HTERT RPE-1 (cell line): ENCODE data around the gene ATF3.
"Not testable (repeated sequence)": the region's sequence is repeated elsewhere in the genome, so short reads cannot be mapped to it uniquely, and the experiment has no call there.

Source experiments
- in situ Hi-C: fragments of 300-500 bp; cut with MboI; formaldehyde crosslinking; loops from 4 replicates; pipeline ENCODE4 v1.14.3; 2020; ENCODE audit warnings: low sequenced_read_pairs

The ATF3 gene

DNA sequence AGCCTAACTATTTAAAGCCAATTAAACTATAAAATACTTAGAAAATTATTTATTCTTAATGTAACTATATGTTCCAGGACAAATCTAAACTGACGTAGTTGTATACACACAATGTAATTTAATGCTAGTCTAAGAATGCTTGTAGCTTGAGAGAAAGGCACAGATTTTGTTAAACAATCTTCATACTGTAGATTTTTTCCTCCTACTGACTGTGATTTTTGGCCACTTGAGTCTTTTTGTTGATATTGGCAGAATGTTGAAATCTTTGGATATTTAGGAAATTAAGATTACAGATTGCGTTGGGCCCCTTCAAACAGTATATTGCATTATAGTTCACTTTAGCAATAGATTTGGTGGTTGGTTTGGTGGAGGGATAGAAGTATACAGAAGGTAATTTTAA lies 40.5 kb downstream of the ATF3 start:
- in situ Hi-C loops, result no loop called here

DNA sequence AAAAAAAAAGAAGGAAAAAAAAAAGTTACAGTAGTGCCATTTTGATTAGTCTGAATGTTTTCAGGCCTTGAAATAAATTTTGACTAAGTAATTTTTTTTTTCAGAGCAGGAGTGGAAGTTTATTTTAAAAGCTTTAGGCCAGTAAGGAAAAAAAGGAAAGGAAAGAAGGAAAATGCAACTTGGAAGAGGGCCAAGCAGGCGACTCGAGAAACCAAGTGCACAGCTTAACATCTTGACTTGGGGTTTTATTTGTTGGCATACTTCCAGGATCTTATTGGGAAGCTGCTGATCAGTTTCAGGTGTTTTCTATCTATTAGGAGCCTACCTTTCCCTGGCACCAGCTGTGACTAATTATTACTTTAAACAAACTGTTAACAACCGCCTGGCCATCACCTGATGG lies 41.7 kb downstream of the ATF3 start:
- in situ Hi-C loops, result no loop called here

DNA sequence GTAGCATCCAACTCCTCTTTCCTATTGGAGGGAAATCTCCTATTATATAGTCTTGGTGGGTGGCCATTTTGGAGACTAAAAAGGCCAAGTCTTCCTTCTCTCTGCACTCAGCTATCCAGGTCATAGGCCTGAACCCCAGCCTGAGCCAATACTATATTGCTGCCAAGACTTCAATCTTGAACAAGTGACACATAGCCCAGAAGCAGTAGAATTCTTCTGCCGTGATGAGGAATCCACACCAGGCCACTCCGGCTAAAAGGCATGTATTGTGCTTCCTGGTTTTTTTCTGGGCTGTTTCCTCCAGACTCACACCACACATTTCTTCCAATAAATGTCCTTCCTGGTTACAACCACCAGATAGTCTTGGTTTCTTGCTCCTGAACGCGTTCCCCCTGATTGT lies 43.0 kb downstream of the ATF3 start:
- in situ Hi-C loops, result no loop called here

DNA sequence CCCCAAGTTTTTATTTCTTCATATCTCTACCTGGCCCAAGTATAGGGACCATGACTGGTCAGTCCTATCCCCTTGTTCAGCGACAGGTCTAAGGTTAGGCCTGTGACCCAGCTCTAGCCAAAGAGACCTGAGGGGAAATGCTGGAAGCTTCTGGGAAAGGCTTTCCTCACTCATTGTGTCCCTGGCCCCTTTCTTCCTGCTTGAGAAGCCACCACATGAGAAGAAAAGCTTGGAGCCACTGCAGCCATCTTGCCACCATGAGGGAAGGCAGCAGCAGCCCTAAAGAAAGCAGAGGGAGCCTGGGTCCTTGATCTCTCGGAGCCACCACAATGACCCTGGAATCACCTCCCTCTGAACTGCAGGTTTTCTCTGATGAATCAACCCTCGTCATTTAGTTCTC lies 43.4 kb downstream of the ATF3 start:
- in situ Hi-C loops, result no loop called here

DNA sequence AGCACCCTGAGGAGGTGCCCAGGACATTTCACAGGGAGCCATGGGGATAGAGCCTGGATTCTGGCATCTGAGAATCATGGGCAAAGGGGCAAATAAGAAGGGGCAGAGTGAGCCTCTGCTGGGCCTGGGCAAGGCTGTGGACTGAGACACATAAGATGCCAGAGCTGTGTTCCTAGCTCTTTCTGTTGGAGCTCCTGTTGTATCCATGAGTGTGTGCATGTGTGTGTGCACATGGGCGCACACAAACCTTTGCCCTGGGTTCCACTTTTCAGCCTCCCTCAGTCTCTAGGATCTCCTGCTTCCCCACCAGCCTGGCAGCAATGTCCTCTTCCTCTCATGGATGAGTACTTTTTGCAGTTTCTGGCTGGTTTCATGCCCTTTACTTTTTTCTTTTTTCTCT lies 44.0 kb downstream of the ATF3 start:
- in situ Hi-C loops, result no loop called here

DNA sequence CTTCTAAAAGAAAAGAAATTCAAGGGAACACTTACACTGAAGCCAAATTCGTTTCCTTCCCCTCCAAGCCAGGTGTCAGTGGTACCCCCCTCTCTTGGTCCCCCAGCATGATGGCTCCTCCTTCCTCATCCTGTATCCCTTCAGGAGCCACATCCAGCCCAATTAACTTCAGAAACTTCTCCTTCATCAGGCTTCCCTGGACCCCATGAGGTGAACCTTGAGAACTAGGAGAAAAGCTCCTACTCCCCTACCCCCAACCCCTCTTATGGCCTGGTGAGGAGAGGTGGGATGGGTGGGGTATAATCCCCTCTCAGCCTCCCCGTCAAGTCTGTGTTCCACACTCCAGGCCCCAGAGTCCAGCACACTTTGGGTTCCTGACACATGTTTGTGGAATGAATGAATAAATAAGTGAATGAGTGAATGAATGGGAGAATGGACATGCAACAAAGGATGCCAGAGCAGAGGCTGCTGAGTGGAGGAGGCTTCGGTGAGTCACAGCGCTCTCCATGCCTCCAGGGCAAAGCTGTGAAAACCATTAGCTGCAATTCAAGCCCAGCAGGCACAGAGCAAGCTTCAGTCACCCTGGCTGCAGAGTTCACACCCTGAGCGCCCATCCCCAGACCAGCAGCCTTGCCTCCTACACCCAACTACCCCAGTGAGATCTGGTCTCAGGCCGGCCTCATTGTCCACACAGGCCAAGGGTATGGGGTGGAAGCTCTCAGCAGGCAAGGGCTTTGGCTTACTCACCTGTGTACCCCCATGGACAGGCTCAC lies 47.3 kb downstream of the ATF3 start:
- in situ Hi-C loops, result no loop called here

DNA sequence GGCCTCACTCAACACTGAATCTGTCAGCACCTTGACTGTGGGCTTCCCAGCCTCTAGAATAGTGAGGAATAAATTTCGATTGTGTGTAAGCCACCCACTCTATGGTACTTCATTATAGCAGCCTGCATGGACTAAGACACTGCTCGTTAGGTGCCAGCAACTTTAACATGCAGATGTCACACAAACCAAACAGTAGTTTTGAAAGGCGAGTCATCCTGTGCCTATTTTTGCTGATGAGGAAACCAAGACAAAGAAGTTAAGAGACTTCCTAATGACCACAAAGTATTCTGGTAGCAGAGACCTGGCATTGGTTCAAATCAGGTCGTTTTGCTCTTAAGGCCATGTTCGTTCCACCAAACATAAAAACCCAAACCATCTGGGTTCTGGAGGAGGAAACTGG lies 48.2 kb downstream of the ATF3 start:
- in situ Hi-C loops, result no loop called here

DNA sequence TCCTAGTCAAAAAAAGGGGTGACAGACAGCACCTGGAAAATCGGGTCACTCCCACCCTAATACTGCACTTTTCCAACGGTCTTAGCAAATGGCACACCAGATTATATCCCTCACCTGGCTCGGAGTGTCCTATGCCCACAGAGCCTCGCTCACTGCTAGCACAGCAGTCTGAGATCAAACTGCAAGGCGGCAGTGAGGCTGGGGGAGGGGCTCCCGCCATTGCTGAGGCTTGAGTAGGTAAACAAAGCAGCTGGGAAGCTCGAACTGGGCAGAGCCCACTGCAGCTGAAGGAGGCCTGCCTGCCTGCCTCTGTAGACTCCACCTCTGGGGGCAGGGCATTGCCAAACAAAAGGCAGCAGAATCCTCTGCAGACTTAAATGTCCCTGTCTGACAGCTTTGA lies 49.7 kb downstream of the ATF3 start:
- in situ Hi-C loops, result not testable (repeated sequence)

DNA sequence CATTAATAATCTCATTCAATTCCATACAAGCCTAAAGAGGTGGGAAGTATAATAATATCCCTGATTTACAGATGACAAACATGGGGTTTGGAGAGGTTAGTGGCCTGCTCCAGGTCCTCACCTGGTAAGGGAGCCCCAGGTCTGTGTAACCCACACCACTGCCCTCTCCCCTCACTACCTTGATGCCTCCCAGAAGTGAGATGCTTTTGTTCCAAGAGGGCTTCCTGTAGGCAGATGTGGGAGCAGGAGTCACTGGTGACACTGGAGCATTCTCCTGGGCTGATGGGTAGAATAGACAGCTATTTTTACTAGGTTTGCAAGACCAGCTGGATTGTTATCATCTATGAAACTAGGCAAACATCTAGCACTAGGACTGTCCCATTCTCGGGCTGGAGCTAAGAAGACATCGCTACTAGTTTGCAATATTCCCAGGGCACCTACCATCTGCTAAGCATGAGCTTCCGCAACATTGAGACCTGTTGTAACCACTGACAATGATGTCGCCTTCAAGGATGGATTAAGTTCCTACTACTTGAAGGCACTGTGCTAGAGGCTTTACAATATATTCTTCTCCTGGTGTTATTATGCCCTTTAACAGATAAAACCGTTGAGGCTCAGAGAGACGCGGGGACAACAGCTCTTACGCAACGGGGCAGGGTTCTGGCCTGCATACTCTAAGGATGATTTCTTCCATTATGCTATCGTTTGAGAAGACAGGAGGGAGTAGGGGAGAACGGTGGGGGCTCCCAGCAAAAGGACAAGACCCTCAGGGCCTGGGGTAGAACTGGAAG lies 56.0 kb downstream of the ATF3 start:
- in situ Hi-C loops, result no loop called here

DNA sequence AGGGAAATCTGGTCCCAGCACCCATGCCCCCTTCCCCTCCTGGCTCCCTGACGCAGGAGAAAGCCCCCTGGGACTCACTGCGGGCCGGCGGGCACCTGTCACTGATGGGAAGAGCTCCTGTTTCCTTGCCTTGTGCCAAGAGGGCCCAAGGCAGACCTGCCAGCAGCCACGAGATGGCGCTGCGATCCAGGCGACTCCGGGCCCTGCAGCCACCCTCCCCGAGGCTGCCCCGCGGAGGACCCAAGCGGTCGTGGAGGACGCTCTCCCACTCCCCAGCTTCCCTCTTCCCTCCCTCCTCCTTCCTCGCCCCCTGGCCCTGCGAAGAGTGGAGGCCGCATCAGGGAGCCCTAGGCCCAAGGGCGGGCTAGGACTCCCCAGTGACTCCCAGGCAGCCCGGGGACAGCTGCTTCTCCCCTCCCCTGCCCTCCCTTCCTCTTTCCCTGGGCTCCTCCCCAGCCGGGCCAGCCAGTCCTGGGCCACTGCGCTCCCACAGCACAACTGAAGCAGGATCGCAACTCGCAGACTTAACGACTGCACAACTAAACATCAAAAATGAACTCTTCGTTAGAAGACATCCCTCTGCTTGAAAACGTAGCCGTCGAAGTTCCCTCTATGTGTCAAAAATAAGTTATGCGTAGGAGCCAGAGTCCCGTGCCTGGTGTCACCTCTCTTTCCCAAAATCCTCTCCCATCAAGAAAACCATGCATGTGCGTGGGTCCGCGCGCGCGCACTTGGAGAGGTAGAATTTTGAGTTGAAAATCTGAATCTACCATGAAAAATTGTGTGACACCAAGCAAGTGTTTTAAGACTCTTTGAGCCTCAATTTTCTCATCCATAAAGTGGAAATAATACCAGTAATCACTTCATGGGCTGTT lies 56.9 kb downstream of the ATF3 start:
- in situ Hi-C loops, result no loop called here

DNA sequence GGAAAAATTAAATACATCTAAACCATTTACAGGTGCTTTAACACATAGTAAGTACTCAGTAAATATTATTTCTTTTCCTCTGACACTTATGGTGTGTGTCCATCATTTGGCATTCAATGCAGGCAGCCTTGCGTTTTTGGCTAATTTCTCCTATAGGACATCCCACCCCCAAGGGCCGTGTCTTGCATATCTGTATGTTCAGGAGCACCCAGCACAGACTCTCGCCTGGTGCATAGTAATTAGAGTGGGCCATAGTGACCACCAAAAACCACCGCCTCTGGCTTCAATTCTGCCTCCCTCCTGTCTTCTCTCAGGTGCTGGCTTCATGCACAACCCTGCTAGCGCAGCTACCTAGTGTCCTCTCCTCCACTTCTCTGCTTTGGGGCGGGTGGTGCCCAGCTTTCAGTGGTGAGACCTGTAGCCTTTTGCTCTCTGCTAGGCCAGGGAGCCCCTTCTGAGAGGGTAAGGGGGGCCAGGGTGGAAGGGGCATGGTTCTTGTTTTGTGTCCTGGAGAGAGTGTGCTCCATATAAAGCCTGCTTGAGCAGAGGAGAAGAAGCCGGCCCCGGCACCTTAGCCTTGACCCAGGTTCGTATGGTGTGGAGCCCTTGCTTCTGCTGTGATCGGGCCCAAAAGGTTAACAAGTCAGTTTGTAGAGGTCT lies 57.7 kb downstream of the ATF3 start:
- in situ Hi-C loops, result no loop called here

DNA sequence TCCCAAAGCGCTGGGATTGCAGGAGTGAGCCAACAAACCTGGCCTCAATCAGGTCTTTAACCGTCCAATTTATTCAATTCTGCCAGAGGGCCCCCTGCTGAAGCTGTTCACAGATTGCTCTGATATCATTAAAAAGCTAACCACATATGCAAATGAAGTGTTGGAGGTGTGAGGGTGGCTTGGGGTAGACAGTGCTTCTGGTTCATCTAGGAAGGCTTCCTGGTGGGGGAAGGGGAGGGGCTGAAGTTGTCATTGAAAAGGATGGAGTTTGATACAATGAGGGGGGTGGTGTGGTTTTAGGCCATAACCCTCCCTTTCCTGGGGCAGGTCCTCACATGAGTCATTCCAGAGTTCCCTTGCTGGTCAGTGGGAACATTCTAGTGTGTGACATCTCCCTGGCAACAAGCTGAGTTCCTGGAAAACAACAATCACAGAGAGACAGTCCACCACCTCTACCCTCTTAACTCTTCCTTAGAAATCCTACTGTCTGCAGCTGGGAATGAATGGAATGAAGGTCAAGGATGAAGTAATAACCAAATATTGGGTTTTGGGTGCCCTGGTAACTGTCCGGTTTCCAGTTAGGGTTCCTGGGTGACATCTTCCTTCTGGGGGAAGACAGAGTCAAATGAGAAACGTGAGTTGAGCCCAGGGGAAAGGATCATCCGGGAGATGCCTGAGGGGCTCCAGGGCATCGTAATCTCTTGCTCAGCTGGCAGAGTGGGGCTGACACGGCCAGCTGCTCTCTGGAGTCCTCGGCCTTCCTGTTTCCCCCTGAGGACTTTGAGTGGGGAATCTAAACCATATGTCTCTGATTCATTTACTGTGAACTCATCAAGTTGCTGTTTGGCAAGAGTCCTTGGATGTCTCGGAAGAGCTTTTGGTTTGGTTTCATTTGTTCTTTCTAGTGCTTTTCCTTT lies 58.9 kb downstream of the ATF3 start:
- in situ Hi-C loops, result no loop called here

DNA sequence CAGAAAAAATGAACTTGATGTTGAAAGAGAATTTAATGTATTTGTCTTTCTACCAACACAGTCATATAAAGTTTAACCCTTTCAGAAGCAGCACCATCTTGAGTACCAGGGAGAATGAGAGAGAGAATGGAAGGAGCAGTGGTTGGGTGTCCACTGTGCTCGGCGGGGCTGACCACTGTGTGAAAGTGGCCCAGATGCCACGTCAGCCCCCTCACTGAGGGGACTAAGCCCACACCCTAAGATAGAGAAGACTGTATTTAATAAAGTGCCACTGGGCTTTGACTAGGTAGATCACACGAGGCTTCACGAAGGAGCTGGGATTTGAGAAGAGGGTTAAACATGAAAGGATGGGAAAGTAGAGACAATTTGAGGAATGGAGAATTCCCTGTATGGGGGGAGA lies 59.9 kb downstream of the ATF3 start:
- in situ Hi-C loops, result no loop called here

DNA sequence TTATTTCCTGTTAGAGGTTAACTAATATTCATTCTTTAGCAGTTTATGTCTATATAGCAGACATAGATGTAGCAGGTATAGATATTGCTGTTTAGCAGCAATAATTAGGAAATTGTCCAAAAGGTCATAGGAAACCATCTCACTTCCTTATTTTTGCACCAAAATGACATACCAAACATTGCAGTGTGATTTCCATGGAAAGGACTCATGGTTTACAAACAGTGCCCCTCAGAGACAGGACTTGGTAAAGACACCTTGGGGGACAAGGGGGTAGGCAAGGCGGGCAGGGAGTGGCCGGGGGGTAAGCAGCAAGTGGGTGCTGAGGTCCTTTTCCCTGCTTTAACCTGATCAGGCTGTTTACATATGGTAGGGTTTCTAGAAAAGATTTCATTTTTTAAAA lies 60.5 kb downstream of the ATF3 start:
- in situ Hi-C loops, result no loop called here

DNA sequence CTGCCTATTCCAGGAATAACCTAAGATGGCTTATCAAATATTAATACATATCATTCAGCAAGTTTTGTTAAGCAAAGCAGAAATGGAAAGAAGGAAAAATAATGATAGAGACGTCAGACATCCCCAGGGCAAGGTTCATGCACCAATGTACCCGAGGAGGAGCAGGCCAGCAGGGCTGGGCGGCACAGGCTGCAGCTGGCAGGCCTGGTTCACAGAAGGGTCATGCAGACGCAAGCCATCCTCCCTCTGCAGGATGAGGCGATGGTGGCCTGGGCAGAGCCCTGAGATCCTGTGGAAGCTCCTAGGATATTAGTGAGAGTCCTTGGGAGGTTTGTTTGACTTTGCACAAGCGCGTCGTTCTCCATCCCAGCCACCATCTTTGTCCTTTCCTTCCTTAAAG lies 61.0 kb downstream of the ATF3 start:
- in situ Hi-C loops, result no loop called here

DNA sequence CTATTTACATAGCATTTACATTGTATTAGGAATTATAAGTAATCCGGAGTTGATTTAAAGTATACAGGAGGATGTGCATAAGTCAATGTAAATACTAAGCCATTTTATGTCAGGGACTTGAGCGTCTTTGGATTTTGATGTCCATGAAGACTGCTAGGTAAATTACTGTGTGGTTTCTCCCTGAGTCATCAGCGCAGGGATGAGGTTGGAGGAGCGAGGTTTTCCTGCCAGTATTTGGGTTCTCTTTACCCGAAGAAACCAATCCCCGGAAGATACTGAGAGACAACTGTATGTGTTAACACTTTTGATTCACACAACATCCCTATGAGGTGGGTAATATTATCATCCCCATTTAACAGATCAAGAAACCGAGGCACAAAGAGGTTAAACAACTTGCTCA lies 61.7 kb downstream of the ATF3 start:
- in situ Hi-C loops, result no loop called here
